Keratinocyte (primary cell): ENCODE results near the gene THSD7B.

ENCODE experiments used
- EZH2 ChIP-seq: IDR thresholded peaks from one replicate; pipeline ENCODE4 v1.6.1; 2012; ENCODE audit warnings: inconsistent platforms, mild to moderate bottlenecking, low read length, moderate library complexity
- TF ChIP-seq, protein P1 (sequence below), 3 experiments: IDR thresholded peaks in 1 of 3; conservative IDR thresholded peaks in 1 of 3; optimal IDR thresholded peaks in 1 of 3; 2 replicates in 2 of 3; 3 replicates in 1 of 3; pipeline versions ENCODE3 to v1.5.1; 2011; ENCODE audit warnings: low read length in 3 of 3, mild to moderate bottlenecking in 3 of 3, moderate library complexity in 2 of 3, control low read depth in 1 of 3, inconsistent platforms in 1 of 3; ENCODE audit not compliant: insufficient read depth in 2 of 3; ENCODE audit errors: extremely low read depth in 1 of 3

DNA sequence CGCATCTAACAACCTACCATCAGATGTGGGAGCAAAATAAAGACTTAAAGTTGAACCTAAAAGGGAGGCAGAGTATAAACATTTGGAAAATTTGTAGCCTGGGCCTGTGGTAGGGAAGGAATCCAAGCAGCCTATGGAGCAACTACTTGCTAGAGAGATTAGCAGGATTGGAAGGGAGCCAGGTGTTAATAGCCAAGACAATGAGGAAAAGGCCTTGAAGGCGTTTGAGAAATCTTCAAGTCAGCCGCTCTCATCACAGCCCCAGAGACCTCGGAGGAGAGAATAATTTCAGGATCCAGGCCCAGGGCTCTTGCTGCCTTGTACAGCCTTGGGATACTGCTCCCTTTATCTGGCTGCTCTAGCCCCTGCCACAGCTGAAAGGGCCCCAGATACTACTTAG lies 219.7 kb downstream of the THSD7B start:
- no peak for TF ChIP-seq EZH2
- TF ChIP-seq, protein P1, sequence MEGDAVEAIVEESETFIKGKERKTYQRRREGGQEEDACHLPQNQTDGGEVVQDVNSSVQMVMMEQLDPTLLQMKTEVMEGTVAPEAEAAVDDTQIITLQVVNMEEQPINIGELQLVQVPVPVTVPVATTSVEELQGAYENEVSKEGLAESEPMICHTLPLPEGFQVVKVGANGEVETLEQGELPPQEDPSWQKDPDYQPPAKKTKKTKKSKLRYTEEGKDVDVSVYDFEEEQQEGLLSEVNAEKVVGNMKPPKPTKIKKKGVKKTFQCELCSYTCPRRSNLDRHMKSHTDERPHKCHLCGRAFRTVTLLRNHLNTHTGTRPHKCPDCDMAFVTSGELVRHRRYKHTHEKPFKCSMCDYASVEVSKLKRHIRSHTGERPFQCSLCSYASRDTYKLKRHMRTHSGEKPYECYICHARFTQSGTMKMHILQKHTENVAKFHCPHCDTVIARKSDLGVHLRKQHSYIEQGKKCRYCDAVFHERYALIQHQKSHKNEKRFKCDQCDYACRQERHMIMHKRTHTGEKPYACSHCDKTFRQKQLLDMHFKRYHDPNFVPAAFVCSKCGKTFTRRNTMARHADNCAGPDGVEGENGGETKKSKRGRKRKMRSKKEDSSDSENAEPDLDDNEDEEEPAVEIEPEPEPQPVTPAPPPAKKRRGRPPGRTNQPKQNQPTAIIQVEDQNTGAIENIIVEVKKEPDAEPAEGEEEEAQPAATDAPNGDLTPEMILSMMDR (optimal IDR thresholded peaks at IDR 0.05 in 1 of 3, IDR thresholded peaks at IDR 0.05 in 1 of 3, conservative IDR thresholded peaks at IDR 0.05 in 1 of 3; ENCODE audit: extremely low read depth in 1 of 3, insufficient read depth in 2 of 3, low read length in 3 of 3): no peak
